Adrenal gland (tissue), 12 donors: ENCODE data around the gene BOLA3. TPM values are rescaled to one million over a fixed set of nuclear protein-coding genes. Genes with fewer than 3 reads are reported as not detected.

Experiments
- DNase-seq, 7 donors: peaks; one replicate each; pipeline ENCODE4 v3.0.0-alpha.2; 2019 to 2020
- H3K27ac ChIP-seq, 5 donors: fragments of 200-600 bp; sonication (generic) in 4 of 5; 1 replicate in 3 of 5; 2 replicates in 2 of 5; pipeline versions ENCODE4 v1.5.1 to v1.8.0; 2016 to 2020; ENCODE audit warnings: mild to moderate bottlenecking in 1 of 5
- H3K27me3 ChIP-seq: fragments of 200-600 bp; 2 replicates; pipeline ENCODE4 v1.8.0; 2021
- H3K36me3 ChIP-seq, 2 donors: fragments of 200-600 bp; replicated peaks in 1 of 2; 1 replicate in 1 of 2; 2 replicates in 1 of 2; pipeline versions ENCODE4 v1.5.1 to v1.8.0; 2018 to 2022
- H3K4me1 ChIP-seq, 2 donors: fragments of 200-600 bp; replicated peaks in 1 of 2; 1 replicate in 1 of 2; 2 replicates in 1 of 2; pipeline versions ENCODE4 v1.5.1 to v1.8.0; 2018 to 2021
- H3K4me3 ChIP-seq, 4 donors: fragments of 200-600 bp; sonication (generic) in 3 of 4; one replicate each; pipeline ENCODE4 v1.5.1; 2016 to 2018
- H3K9me3 ChIP-seq, 3 donors: fragments of 200-600 bp; sonication (generic) in 1 of 3; replicated peaks in 1 of 3; 1 replicate in 2 of 3; 2 replicates in 1 of 3; pipeline versions ENCODE4 v1.5.1 to v1.8.0; 2016 to 2021
- POLR2A ChIP-seq, 2 donors: fragments of 450-650 bp; IDR thresholded peaks; one replicate each; pipeline ENCODE4 v1.6.1; 2017; ENCODE audit warnings: antibody characterized with exemption in 2 of 2, mild to moderate bottlenecking in 2 of 2, moderate library complexity in 1 of 2
- WGBS, 4 donors: extraction: QIAGEN DNeasy Blood & Tissue Kit in 2 of 4; methylation state at CpG; one replicate each; pipeline versions ENCODE4 v1.1.5 to v1.1.7; 2013 to 2017; 5-methylcytosine and 5-hydroxymethylcytosine counted together
- intact Hi-C, 2 donors: fragments of 100-400 bp; cut with DNase I; formaldehyde crosslinking; loops; one replicate each; pipeline versions ENCODE4 v1.14.1 to v1.15.0; 2022 to 2023
- polyA plus RNA-seq, 3 donors: library from polyadenylated mRNA; stranded (reverse); fragments of 200-250 nt in 2 of 3; fragments of 350-450 nt in 1 of 3; fragmentation: Illumina TruSeq in 1 of 3; extraction: RNeasy Lipid Tissue Mini Kit (QIAGEN cat#74804) in 1 of 3; gene quantifications; one replicate each; pipeline ENCODE4 v1.2.3, GENCODE V29; 2013 to 2014
- total RNA-seq, 9 donors: library from RNA; depleted of rRNA in 4 of 9; stranded (reverse); fragments of >200 nt in 4 of 9; fragments of 120-200 nt in 1 of 9; fragmentation: NEBNext Ultra II Directional in 1 of 9; extraction: Animal tissue kit (Norgen Biotek cat#: 25700) in 1 of 9; gene quantifications; one replicate each; pipeline versions ENCODE4 v1.1.0 to v1.2.4, GENCODE V29; 2013 to 2023
- TF ChIP-seq, protein P1 (sequence below), 6 experiments: fragments of 450-650 bp in 4 of 6; fragments of 200-600 bp in 2 of 6; sonication (generic) in 1 of 6; IDR thresholded peaks; 1 replicate in 5 of 6; 2 replicates in 1 of 6; pipeline versions ENCODE4 v1.5.1 to v1.8.0; 2016 to 2021; ENCODE audit warnings: antibody characterized with exemption in 6 of 6, mild to moderate bottlenecking in 2 of 6, moderate library complexity in 1 of 6
- donor health status: healthy with polysubstance abuse.
- donor health status: Bipolar disorder and iron deficiency.
- donor health status: DM: yes; HTN: yes; CAD: no.
- donor health status: DM: no; HTN: no; CAD: no.
- donor health status: DM: no; HTN: no; CAD: no.
- donor health status: DM: yes; HTN: yes; CAD: no.

BOLA3 gene
- total and polyA plus RNA-seq, 12 donors: 17.1 to 84.5 (median 48.2) TPM

DNA sequence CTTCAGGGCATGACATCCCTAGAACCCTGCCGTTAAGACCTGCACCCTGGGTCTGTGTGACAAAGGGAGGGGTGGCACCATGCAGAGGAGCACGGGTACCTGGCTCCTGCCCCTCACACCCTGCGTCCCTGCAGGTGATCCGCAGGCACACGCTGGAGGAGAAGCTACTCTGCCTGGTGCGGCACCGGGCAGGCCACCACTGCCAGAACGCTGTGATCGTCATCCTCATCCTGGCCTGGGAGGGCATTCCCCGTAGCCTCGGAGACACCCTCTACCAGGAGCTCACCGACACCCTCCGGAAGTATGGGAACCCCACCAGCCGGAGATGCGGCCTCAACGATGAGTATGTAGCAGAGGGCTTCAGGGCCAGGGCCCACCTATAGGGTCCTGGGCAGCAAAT, 60.0 kb downstream of the BOLA3 start:
- H3K27ac ChIP-seq: no peak overlapping the region
- H3K9me3 ChIP-seq: no peaks in the 10 kb centered on the region
- intact Hi-C loops: no loop called here
- peaks cover 0 to 34% of the 10 kb centered on the region in 2 donors for H3K36me3 ChIP-seq
- no peaks in the 10 kb centered on the region for H3K27me3 ChIP-seq
- WGBS, 4 donors: 97% methylated on average over 7 to 16 of the region's 16 CpGs
- H3K4me1 ChIP-seq: no peaks in the 10 kb centered on the region
- DNase-seq: no peak
- no peak overlapping the region for H3K4me3 ChIP-seq
- no peak for TF ChIP-seq POLR2A (IDR thresholded peaks at IDR 0.05)
- TF ChIP-seq, protein P1, sequence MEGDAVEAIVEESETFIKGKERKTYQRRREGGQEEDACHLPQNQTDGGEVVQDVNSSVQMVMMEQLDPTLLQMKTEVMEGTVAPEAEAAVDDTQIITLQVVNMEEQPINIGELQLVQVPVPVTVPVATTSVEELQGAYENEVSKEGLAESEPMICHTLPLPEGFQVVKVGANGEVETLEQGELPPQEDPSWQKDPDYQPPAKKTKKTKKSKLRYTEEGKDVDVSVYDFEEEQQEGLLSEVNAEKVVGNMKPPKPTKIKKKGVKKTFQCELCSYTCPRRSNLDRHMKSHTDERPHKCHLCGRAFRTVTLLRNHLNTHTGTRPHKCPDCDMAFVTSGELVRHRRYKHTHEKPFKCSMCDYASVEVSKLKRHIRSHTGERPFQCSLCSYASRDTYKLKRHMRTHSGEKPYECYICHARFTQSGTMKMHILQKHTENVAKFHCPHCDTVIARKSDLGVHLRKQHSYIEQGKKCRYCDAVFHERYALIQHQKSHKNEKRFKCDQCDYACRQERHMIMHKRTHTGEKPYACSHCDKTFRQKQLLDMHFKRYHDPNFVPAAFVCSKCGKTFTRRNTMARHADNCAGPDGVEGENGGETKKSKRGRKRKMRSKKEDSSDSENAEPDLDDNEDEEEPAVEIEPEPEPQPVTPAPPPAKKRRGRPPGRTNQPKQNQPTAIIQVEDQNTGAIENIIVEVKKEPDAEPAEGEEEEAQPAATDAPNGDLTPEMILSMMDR (IDR thresholded peaks at IDR 0.05): no peak

DNA sequence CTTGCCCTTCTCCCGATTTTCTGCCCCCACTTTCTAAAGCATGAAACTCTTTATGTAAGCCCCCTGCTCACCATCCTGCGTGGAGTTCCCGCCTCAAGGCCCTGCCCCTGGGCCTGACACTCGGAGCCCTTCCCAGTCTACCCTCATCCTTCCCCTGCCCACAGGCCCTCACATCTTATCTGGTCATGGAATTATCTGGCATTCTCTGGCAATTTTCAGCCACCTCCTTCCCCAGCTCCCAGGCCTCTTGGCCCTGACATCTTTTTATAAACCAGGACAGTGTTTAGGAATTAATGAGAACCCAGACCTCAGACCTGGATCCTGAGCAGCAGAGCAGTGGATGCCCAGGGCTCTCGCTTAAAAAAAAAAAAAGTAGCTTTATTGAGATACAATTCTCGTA, 61.7 kb downstream of the BOLA3 start:
- peaks cover 0 to 27% of the 10 kb centered on the region in 2 donors for H3K36me3 ChIP-seq
- no peak overlapping the region for H3K27ac ChIP-seq
- no peaks in the 10 kb centered on the region for H3K27me3 ChIP-seq
- DNase-seq: no peak
- no peaks in the 10 kb centered on the region for H3K4me1 ChIP-seq
- no peak overlapping the region for H3K4me3 ChIP-seq
- no peaks in the 10 kb centered on the region for H3K9me3 ChIP-seq
- WGBS, 4 donors: 90 to 95% (median 93%) methylated on average over 6 of the region's 6 CpGs
- intact Hi-C loops: no loop called here
- TF ChIP-seq, protein P1 (IDR thresholded peaks at IDR 0.05): no peak
- TF ChIP-seq POLR2A (IDR thresholded peaks at IDR 0.05): no peak

Other genes starting within 250 kb of the BOLA3 start
- 10 to 100 TPM; 40.0 to 87.5 (median 56.8) TPM for gene DGUOK, start 221.0 kb downstream of the BOLA3 start, total RNA-seq
- 100 to 1,000 TPM in 1 of 3 donors, 10 to 100 TPM in 2; 57.1 to 112 (median 88.4) TPM for gene DGUOK, start 221.0 kb downstream of the BOLA3 start, polyA plus RNA-seq
- 1 to 10 TPM; 1.6 to 8.6 (median 6.0) TPM for gene TET3, start 163.0 kb downstream of the BOLA3 start, total RNA-seq
- gene TET3, start 163.0 kb downstream of the BOLA3 start, polyA plus RNA-seq: 1 to 10 TPM; 1.3 to 5.7 (median 1.3) TPM
- 100 to 1,000 TPM in 1 of 9 donors, 10 to 100 TPM in 8; 59.9 to 103 (median 86.3) TPM for gene MOB1A, start 31.0 kb upstream of the BOLA3 start, total RNA-seq
- gene MOB1A, start 31.0 kb upstream of the BOLA3 start, polyA plus RNA-seq: 10 to 100 TPM; 15.9 to 44.5 (median 21.4) TPM
- 10 to 100 TPM in 6 of 9 donors, 1 to 10 TPM in 3; 1.6 to 24.9 (median 15.4) TPM for gene MTHFD2, start 50.7 kb upstream of the BOLA3 start, total RNA-seq
- gene MTHFD2, start 50.7 kb upstream of the BOLA3 start, polyA plus RNA-seq: 10 to 100 TPM in 2 of 3 donors, 1 to 10 TPM in 1; 6.0 to 19.8 (median 12.8) TPM
- gene SLC4A5, start 195.5 kb upstream of the BOLA3 start, total RNA-seq: 1 to 10 TPM in 1 of 9 donors, under 1 TPM in 7, not detected in 1; 0.14 to 1.3 (median 0.74) TPM
- 1 to 10 TPM in 1 of 3 donors, under 1 TPM in 2; 0.51 to 2.7 (median 0.71) TPM for gene SLC4A5, start 195.5 kb upstream of the BOLA3 start, polyA plus RNA-seq
- 100 to 1,000 TPM; 106 to 188 (median 146) TPM for gene DCTN1, start 232.4 kb upstream of the BOLA3 start, total RNA-seq
- gene DCTN1, start 232.4 kb upstream of the BOLA3 start, polyA plus RNA-seq: 100 to 1,000 TPM; 142 to 258 (median 212) TPM